Measurements from ENCODE around the gene GPATCH2.

The GPATCH2 gene

GRCh38 chr1:217478450-217478849 lies 152.4 kb downstream of the GPATCH2 start:
- Histone ChIP-seq H3K9me3 (no peaks in the 10 kb centered on the region), H3K27me3 (no peaks in the 10 kb centered on the region), H3K4me3 (no peak overlapping the region), H3K27ac (no peak overlapping the region), H3K4me1 (no peaks in the 10 kb centered on the region), H3K36me3 (peaks cover 0 to 21% (median 13%) of the 10 kb centered on the region in 3 donors)
- intact Hi-C loops (cut with DNase I; ENCODE audit: low total_unique reads): no loop called here
- TF ChIP-seq CTCF (IDR thresholded peaks at IDR 0.05): no peak
- no peak for DNase-seq

- Histone ChIP-seq H3K9me3 (no peaks in the 10 kb centered on the region), H3K27ac (no peak overlapping the region), H3K27me3 (no peaks in the 10 kb centered on the region), H3K4me1 (no peaks in the 10 kb centered on the region), H3K36me3 (peaks cover 0 to 10% (median 3%) of the 10 kb centered on the region in 3 donors), H3K4me3 (no peak overlapping the region)
- no peak for TF ChIP-seq CTCF (IDR thresholded peaks at IDR 0.05)
- intact Hi-C loops (cut with DNase I; ENCODE audit: low total_unique reads): no loop called here
- DNase-seq: no peak
Measured at GRCh38 chr1:217472915-217473314, 158.0 kb downstream of the GPATCH2 start.

GRCh38 chr1:217471403-217471802 lies 159.5 kb downstream of the GPATCH2 start:
- intact Hi-C loops (cut with DNase I; ENCODE audit: low total_unique reads): no loop called here
- TF ChIP-seq CTCF (IDR thresholded peaks at IDR 0.05): no peak
- H3K4me1 ChIP-seq: no peaks in the 10 kb centered on the region
- H3K9me3 ChIP-seq: no peaks in the 10 kb centered on the region
- H3K27me3 ChIP-seq: no peaks in the 10 kb centered on the region
- no peak overlapping the region for H3K27ac ChIP-seq
- no peak for DNase-seq
- no peaks in the 10 kb centered on the region for H3K36me3 ChIP-seq
- no peak overlapping the region for H3K4me3 ChIP-seq

GRCh38 chr1:217469983-217470382 lies 160.9 kb downstream of the GPATCH2 start:
- Histone ChIP-seq H3K27ac (no peak overlapping the region), H3K4me3 (no peak overlapping the region), H3K4me1 (no peaks in the 10 kb centered on the region), H3K9me3 (peaks cover 0 to 10% (median 0%) of the 10 kb centered on the region in 3 donors), H3K36me3 (peaks cover 0 to 8% (median 3%) of the 10 kb centered on the region in 3 donors), H3K27me3 (no peaks in the 10 kb centered on the region)
- TF ChIP-seq CTCF (IDR thresholded peaks at IDR 0.05): no peak
- intact Hi-C loops (cut with DNase I; ENCODE audit: low total_unique reads): no loop called here
- DNase-seq: no peak

- H3K36me3 ChIP-seq: peaks cover 0 to 14% (median 3%) of the 10 kb centered on the region in 3 donors
- no peak overlapping the region for H3K27ac ChIP-seq
- intact Hi-C loops (cut with DNase I; ENCODE audit: low total_unique reads): no loop called here
- peaks cover 0 to 10% (median 0%) of the 10 kb centered on the region in 3 donors for H3K9me3 ChIP-seq
- TF ChIP-seq CTCF (IDR thresholded peaks at IDR 0.05): no peak
- H3K4me1 ChIP-seq: no peaks in the 10 kb centered on the region
- no peaks in the 10 kb centered on the region for H3K27me3 ChIP-seq
- DNase-seq: no peak
- no peak overlapping the region for H3K4me3 ChIP-seq
Measured at GRCh38 chr1:217465102-217465501, 165.8 kb downstream of the GPATCH2 start.

- Histone ChIP-seq H3K27me3 (no peaks in the 10 kb centered on the region), H3K4me1 (no peaks in the 10 kb centered on the region), H3K27ac (no peak overlapping the region), H3K36me3 (peaks cover 0 to 14% (median 3%) of the 10 kb centered on the region in 3 donors), H3K9me3 (peaks cover 0 to 10% (median 0%) of the 10 kb centered on the region in 3 donors), H3K4me3 (no peak overlapping the region)
- no peak for TF ChIP-seq CTCF (IDR thresholded peaks at IDR 0.05)
- no peak for DNase-seq
- intact Hi-C loops (cut with DNase I; ENCODE audit: low total_unique reads): no loop called here
Measured at GRCh38 chr1:217462666-217463065, 168.2 kb downstream of the GPATCH2 start.
